ENCODE measurements around the gene FAM53C.

The FAM53C gene

GRCh38 chr5:138337685-138338410 lies at the start of gene FAM53C (continued):
- TF ChIP-seq TCF7L2 (IDR thresholded peaks at IDR 0.05; ENCODE audit: borderline replicate concordance, low read depth, low read length) (peak; percentile 57; the same call in 1 of the 2 replicates), ZNF26 (tag by site-specific recombination; IDR thresholded peaks at IDR 0.05) (no peak), ZNF335 (tag by site-specific recombination; conservative IDR thresholded peaks at IDR 0.05) (peak; percentile 91), ZNF175 (tag by site-specific recombination; IDR thresholded peaks at IDR 0.05) (no peak), SALL2 (tag by site-specific recombination; IDR thresholded peaks at IDR 0.05; ENCODE audit: borderline replicate concordance) (no peak), ZNF654 (tag by site-specific recombination; IDR thresholded peaks at IDR 0.05; ENCODE audit: low read depth) (no peak), ZNF23 (tag by site-specific recombination; IDR thresholded peaks at IDR 0.05; ENCODE audit: borderline replicate concordance) (no peak), ZNF404 (tag by site-specific recombination; IDR thresholded peaks at IDR 0.05) (no peak), SP7 (tag by site-specific recombination; IDR thresholded peaks at IDR 0.05) (peak; percentile 80), ZBTB26 (tag by site-specific recombination; optimal IDR thresholded peaks at IDR 0.05) (peak; percentile 55), ZNF423 (tag by site-specific recombination; IDR thresholded peaks at IDR 0.05) (peak; percentile 88), ZNF362 (tag by site-specific recombination; IDR thresholded peaks at IDR 0.05) (no peak), ZNF366 (tag by site-specific recombination; conservative IDR thresholded peaks at IDR 0.05) (peak; percentile 86), PRDM4 (tag by site-specific recombination; IDR thresholded peaks at IDR 0.05) (no peak), ZNF202 (tag by site-specific recombination; IDR thresholded peaks at IDR 0.05; ENCODE audit: borderline replicate concordance) (no peak), ZNF664 (tag by site-specific recombination; IDR thresholded peaks at IDR 0.05) (no peak), HIC1 (tag by site-specific recombination; IDR thresholded peaks at IDR 0.05) (peak; percentile 80), ZNF433 (tag by site-specific recombination; IDR thresholded peaks at IDR 0.05; ENCODE audit: low read depth) (no peak), ZNF514 (tag by site-specific recombination; IDR thresholded peaks at IDR 0.05) (no peak), ZNF311 (tag by site-specific recombination; IDR thresholded peaks at IDR 0.05; ENCODE audit: borderline replicate concordance) (no peak), ZNF292 (tag by site-specific recombination; IDR thresholded peaks at IDR 0.05; ENCODE audit: borderline replicate concordance, low read depth) (no peak), ZNF639 (tag by site-specific recombination; IDR thresholded peaks at IDR 0.05) (peak; percentile 24; the same call in 1 of the 2 replicates), ZNF184 (tag by site-specific recombination; IDR thresholded peaks at IDR 0.05) (no peak), GLIS2 (tag by site-specific recombination; IDR thresholded peaks at IDR 0.05) (no peak), ZNF146 (tag by site-specific recombination; IDR thresholded peaks at IDR 0.05) (peak; percentile 38; the same call in 1 of the 2 replicates), ZNF138 (tag by site-specific recombination; IDR thresholded peaks at IDR 0.05; ENCODE audit: borderline replicate concordance) (no peak), BCL6B (tag by site-specific recombination; IDR thresholded peaks at IDR 0.05) (no peak), ZNF350 (tag by site-specific recombination; IDR thresholded peaks at IDR 0.05) (no peak), ZNF169 (tag by site-specific recombination; IDR thresholded peaks at IDR 0.05) (no peak)
